ENCODE results near the gene CEACAM18.

Gene CEACAM18

DNA sequence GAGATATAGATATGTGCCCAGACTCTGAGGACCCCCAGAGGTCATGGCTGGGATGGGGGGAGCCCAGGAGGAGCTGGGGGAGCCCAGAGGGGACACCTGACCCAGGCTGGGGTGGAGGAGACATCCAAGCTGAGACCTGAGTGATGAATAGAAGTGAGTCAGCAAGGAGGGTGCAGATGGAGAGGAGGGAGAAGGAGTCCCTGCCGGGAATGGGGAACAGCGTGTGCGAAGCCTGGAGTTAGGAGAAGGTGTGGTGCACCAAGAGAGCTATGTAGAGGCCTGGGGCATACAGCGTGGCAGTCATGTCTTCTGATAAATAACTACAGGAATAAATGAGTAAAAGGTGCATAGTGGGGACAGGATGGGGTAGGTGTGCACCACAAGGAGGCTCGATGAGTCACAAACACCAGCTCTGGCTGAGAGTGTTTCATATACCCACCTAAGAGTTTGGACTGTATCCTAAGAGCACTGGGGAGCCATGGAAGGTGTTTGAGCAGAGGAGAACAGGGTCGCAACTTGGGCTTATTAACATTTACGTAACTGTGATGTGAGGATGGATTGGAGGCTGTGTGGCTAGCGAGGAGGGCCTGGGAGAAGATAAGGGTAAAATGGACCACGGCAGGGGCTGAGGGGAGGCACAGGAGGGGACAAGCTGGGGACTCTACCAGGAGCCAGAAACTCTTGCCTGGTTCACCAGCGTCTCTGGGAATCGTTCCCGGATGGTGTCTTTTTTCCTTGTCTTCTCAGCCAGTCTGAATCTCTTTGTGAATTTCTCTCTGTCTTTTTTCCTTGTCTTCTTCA lies 1.4 kb downstream of the CEACAM18 start:
- no peak for DNase-seq (ENCODE audit: extremely low read depth, low read depth)
- no peak for TF ChIP-seq CTCF (IDR thresholded peaks at IDR 0.05; ENCODE audit: low read depth, low read length, missing control alignments)
- H3K4me3 ChIP-seq (replicated peaks; ENCODE audit: low read depth, low read length): no peak overlapping the region

GRCh38 chr19:51480590-51480989 lies 2.3 kb downstream of the CEACAM18 start:
- no peak for TF ChIP-seq CTCF (IDR thresholded peaks at IDR 0.05; ENCODE audit: low read depth, low read length, missing control alignments)
- no peak overlapping the region for H3K4me3 ChIP-seq (replicated peaks; ENCODE audit: low read depth, low read length)
- DNase-seq (ENCODE audit: extremely low read depth, low read depth): no peak

GRCh38 chr19:51485960-51486660 lies 7.8 kb downstream of the CEACAM18 start:
- H3K4me3 ChIP-seq (replicated peaks; ENCODE audit: low read depth, low read length): no peak overlapping the region
- no peak for DNase-seq (ENCODE audit: extremely low read depth, low read depth)
- no peak for TF ChIP-seq CTCF (IDR thresholded peaks at IDR 0.05; ENCODE audit: low read depth, low read length, missing control alignments)

DNA sequence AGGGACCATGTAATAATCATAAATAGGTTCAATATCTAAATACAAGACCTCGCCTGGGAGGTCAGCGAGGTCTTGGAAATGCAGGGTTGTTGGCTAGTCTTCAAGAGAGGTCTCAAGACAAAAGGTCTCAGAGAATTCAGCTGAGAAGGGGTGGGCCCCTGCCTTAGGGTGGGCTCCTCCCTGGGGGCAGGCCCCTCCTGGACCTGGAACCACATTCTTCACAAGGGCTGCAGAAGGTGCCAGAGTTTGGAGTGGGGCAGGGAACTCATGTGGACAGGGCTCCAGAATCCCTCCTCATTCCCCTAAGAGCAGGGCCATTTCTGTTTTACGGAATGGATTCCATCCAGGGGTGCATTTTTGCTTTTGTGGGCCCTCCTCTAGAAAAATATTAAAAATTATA lies 10.2 kb downstream of the CEACAM18 start:
- no peak for DNase-seq (ENCODE audit: extremely low read depth, low read depth)
- TF ChIP-seq CTCF (IDR thresholded peaks at IDR 0.05; ENCODE audit: low read depth, low read length, missing control alignments): no peak
- H3K4me3 ChIP-seq (replicated peaks; ENCODE audit: low read depth, low read length): no peak overlapping the region

- TF ChIP-seq CTCF (IDR thresholded peaks at IDR 0.05; ENCODE audit: low read depth, low read length, missing control alignments): no peak
- DNase-seq (ENCODE audit: extremely low read depth, low read depth): no peak
- no peak overlapping the region for H3K4me3 ChIP-seq (replicated peaks; ENCODE audit: low read depth, low read length)
Measured at GRCh38 chr19:51489113-51489512, 10.8 kb downstream of the CEACAM18 start.

DNA sequence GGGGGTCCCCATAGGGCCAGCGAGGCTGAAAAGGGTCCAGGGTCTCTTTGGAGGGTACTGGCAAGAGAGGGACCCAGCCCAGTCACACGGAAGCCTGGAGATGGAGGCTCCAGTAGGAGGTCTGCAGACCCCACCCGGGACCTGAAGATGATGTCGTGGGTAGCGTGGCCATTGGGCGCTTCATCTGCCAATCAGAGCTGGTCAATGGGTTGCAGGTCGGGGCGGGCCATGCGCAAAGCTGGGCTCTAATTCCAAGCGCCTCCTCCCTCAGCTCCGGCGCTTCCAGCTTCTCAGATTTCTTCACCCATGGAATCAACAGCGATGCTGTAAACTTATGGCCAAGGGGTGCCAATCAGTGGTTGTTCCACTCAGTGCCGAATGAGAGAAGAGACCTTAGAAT lies 12.3 kb downstream of the CEACAM18 start:
- no peak for TF ChIP-seq CTCF (IDR thresholded peaks at IDR 0.05; ENCODE audit: low read depth, low read length, missing control alignments)
- no peak for DNase-seq (ENCODE audit: extremely low read depth, low read depth)
- H3K4me3 ChIP-seq (replicated peaks; ENCODE audit: low read depth, low read length): no peak overlapping the region
